ENCODE results near the gene NIM1K. TPM values are rescaled to one million over a fixed set of nuclear protein-coding genes. Genes with fewer than 3 reads are reported as not detected.
"Not testable (repeated sequence)": the region's sequence is repeated elsewhere in the genome, so short reads cannot be mapped to it uniquely, and the experiment has no call there.

Gene NIM1K
- polyA plus RNA-seq, 1 donor, result 0.43 TPM

GRCh38 chr5:43190755-43191603 is 1.0 kb upstream of the NIM1K start:
- no peak for DNase-seq

- no peak for DNase-seq
Measured at GRCh38 chr5:43192558-43193180, 644 bp downstream of the NIM1K start.

- DNase-seq, result no peak
Measured at GRCh38 chr5:43193181-43193893, 1.3 kb downstream of the NIM1K start.

- no peak for DNase-seq
Measured at GRCh38 chr5:43193894-43194265, 1.9 kb downstream of the NIM1K start.

DNA sequence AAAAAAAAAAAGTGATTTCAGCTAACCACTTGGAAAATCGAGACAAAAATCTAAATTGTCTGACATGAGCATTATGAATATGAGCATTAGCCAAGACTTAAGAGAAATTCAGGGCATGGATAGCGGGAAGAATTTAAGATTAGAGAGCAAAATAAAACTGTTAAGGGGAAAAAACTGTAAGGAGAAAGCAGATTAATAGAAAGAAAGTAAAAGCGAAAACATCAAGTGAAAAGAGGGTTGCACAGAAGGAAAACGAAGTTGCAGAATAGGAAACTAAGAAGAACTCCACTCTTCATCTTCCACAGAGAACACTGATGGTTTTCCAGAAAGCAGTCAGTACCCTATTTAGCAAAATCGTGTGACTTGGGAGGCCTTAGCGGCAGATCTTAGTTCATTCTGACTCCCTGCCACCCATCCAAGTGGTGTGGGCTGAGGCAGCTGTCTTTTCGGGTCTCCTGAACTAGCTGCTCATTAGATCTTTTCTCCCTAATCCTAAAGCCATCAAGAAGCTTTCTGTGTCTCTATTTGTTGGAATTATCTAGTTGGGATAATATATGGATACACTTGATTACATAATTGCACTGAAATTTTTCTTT is 3.7 kb downstream of the NIM1K start:
- DNase-seq, result no peak

GRCh38 chr5:43197535-43197934 is 5.5 kb downstream of the NIM1K start:
- no peak for DNase-seq

DNA sequence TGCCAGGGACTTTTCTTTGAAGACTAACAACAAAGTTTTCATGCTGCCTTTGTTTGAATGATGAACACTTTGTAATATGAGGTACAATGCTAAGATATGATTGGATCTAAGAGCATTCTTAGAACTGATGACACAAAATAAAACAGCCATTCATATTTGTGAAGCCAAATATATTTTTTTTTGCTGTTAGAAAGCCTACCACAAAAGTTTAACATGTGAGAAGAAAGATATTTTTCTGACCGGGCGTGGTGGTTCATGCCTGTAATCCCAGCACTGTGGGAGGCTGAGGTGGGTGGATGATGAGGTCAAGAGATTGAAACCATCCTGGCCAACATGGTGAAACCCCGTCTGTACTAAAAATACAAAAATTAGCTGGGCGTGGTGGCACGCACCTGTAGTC is 9.4 kb downstream of the NIM1K start:
- DNase-seq, result not testable (repeated sequence)

DNA sequence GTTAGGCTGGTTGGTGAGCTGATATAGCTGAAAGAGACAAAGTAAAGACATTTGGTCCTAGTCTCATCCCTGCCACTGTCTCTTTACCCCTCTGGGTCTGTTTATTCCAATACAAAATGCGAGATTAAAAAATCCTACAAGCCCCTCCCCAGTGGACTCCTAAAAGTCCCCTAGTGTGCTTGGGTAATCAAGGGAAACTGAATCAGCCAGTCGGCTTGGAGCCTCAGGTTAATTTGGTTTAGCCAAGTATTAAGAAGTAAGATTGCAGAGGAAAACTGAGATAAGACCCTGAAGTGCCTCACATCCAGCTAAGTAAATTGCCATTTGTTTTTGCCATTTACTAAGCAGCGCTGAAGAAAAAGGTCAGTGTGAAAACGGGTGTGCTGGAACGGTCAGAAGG is 10.4 kb downstream of the NIM1K start:
- DNase-seq, result no peak

- DNase-seq, result no peak
Measured at GRCh38 chr5:43203373-43203772, 11.3 kb downstream of the NIM1K start.

GRCh38 chr5:43204958-43205357 is 12.9 kb downstream of the NIM1K start:
- no peak for DNase-seq

DNA sequence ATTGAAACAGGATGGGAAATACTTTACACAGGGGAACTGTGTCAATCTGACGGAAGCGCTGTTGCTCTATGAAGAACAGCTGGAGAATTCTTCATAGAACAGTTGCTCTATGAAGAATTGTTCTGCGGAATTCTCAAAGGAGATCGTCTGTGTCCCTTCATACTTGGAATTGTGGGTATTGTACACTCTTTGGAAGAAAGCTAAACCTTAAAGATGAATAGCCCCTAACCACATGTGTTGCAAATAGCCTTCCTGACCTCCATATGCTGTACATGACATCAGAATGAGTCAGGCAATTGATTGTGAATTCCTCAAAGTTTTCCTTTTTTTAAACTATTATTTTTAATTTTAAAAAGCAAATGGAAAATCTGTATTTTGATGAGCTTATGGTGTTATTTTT is 15.6 kb downstream of the NIM1K start:
- DNase-seq, result no peak

DNA sequence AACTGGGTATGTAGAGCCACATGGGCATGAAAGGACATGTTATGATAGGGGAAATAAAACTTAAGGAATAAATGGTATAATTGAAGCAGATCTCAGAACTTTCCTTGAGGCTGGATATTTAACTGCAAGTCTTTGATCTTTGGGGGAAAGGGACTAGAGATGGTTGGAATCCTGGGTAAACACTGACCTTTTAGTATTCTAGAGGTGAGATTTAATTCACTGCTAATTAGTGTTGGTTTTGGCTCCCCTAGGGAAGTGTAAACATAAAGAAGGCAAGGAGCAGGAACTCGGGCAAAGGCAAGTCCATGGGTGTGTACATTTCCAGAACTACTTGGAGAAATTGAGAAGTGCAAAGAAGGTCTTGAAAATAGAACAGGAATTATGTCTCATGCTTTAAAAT is 16.6 kb downstream of the NIM1K start:
- DNase-seq, result no peak

GRCh38 chr5:43209060-43209459 is 17.0 kb downstream of the NIM1K start:
- no peak for DNase-seq

DNA sequence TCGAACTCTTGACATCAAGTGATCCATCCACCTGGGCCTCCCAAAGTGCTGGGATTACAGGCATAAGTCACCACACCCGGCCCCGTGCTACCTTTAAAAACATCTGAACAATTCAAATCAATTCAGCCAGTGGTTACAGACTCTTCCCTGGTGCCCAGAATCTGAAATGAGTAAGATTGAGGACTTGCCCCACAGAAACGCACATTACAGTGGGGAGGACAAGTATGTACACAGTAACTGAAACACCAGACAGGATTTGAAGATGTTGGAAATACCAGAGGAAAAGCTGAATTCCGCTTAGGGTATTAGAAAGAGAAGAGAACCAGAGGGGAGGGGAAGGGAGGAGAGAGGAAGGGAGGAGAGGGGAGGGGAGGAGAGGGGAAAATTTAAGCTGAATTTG is 17.8 kb downstream of the NIM1K start:
- DNase-seq, result no peak

- no peak for DNase-seq
Measured at GRCh38 chr5:43210570-43210969, 18.5 kb downstream of the NIM1K start.

GRCh38 chr5:43213951-43214350 is 21.9 kb downstream of the NIM1K start:
- no peak for DNase-seq

DNA sequence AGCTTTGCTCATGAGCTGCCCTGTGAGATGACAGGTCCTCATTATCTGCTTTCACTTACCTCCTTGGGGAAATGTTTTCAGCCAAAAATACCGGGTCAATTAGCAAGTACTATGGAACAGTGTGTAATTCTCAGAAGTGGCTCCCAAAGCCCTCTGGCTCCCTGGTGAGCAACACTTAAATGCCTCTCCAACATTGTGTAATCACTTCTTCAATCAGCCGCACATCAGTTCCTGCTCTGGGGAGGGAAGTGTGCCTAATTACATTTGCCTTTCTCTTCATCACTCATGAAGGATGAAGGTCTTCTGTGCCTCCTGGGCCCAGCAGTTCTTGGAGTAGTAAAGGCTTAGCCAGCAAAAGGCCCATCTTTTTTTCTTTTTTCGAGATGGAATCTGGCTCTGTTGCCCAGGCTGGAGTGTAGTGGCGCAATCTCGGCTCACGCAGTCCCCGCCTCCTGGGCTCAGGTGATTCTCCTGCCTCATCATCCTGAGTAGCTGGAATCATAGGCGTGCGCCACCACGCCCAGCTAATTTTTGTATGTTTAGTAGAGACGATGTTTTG is 23.1 kb downstream of the NIM1K start:
- DNase-seq, result no peak

DNA sequence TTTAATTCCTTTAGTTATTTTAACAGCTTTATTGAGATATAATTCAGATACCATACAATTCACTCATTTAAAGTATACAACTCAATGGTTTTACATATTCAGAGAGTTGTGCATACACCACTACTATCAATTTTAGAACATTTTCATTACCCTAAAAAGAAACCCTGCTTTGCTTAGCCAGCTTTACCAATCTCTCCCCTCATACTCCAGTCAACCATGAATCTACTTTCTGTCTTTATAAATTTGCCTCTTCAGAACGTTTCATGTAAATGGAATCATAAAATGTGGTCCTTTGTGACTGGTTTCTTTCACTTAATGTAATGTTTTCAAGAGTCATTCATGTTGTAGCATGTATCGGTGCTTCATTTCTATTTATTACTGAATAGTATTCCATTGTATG is 24.9 kb downstream of the NIM1K start:
- DNase-seq, result no peak

- DNase-seq, result no peak
Measured at GRCh38 chr5:43219120-43219519, 27.1 kb downstream of the NIM1K start.

DNA sequence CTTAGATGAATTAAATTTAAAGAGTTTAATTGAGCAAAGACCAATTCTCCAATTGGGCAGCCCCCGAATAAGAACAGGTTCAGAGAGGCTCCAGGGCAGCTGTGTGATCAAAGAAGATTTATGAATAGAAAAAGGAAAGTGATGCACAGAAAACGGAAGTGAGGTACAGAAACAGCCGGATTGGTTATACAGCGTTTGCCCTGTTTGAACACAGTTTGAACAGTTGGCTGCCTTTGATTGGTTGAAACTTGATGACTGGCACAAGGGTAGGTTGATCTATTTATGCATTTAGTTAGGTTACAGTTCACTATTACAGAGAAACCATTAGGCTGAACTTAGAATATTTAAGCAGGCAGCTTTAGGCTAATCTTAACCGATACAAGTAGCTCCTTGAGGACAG is 29.5 kb downstream of the NIM1K start:
- no peak for DNase-seq

- no peak for DNase-seq
Measured at GRCh38 chr5:43225649-43226245, 33.7 kb downstream of the NIM1K start.

DNA sequence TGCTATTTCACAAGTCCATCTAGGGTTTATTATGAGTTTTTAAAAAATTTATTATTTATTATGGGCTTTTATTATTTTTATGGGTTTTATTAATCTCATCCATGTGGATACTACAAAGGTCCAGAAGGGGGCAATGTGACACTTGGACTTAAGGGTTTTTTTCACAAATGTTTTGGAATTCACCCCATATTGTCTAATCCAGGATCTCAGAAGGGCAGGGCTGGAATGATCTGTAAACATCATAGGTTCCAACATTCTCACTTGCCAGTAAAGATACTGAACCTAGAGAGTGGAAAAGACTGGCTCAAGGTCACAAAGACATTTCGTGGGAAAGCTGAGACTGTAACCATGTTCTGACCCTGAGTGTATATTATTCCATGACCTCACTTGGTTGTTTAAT is 35.6 kb downstream of the NIM1K start:
- peak; percentile 6 for DNase-seq

All from left kidney (tissue), 2 donors.